K562 (cell line): ENCODE data around the gene ZDHHC17. TPM values are rescaled to one million over a fixed set of nuclear protein-coding genes. Genes with fewer than 3 reads are reported as not detected.

Source experiments
- ATAC-seq: fragments of 200-7000 bp; cut with Tn5 transposase; 3 replicates; pipeline ENCODE4 v1.9.1; 2020; ENCODE audit warnings: moderate library complexity
- BruUV-seq: library from RNA; stranded (reverse); fragments of 400-500 nt; replicated peaks from 2 replicates; lab custom pipeline; 2021; lab: Mats Ljungman, UMichigan
- CTCF ChIA-PET: fragments of 300-600 bp; formaldehyde crosslinking; extraction: SDS; loops from one replicate; lab custom pipeline; 2021; ENCODE audit warnings: low intra/inter-chr PET ratio; lab: Yijun Ruan, JAX
- POLR2A ChIA-PET: fragments of 300-600, 350-650 bp; sonication (Branson Sonifier 250); formaldehyde crosslinking; extraction: SDS; loops from one replicate; lab custom pipeline; 2021; ENCODE audit warnings: antibody characterized with exemption, inconsistent platforms; lab: Yijun Ruan, JAX
- DNase-seq, 4 experiments: peaks; one replicate each; pipeline versions ENCODE4 v3.0.0 to v3.0.0-alpha.2; 2011 to 2018; ENCODE audit warnings: low spot score in 3 of 4, mixed read lengths in 3 of 4; ENCODE audit errors: extremely low read depth in 1 of 4
- FAIRE-seq: peaks from 2 replicates; lab custom pipeline; 2011; peaks lifted over from hg19 to GRCh38; lab: Jason Lieb, UNC
- H2AFZ ChIP-seq: 2 replicates; pipeline ENCODE4 v1.6.0; 2011; ENCODE audit warnings: low read depth, low read length, control low read depth, inconsistent platforms
- H3K27ac ChIP-seq: fragments of 200-600 bp; 3 replicates; pipeline ENCODE4 v1.8.0; 2011; ENCODE audit warnings: low read depth, mild to moderate bottlenecking, control low read depth, inconsistent platforms, low read length, moderate library complexity, mixed read lengths; ENCODE audit errors: extremely low read depth
- H3K27me3 ChIP-seq, 2 experiments: fragments of 300-600 bp in 1 of 2; 2 replicates in 1 of 2; 3 replicates in 1 of 2; pipeline versions ENCODE4 v1.6.0 to v1.8.0; 2011; ENCODE audit warnings: inconsistent platforms in 2 of 2, low read length in 2 of 2, mild to moderate bottlenecking in 1 of 2, mixed read lengths in 1 of 2, moderate library complexity in 1 of 2; ENCODE audit not compliant: control insufficient read depth in 2 of 2, insufficient read depth in 2 of 2
- H3K36me3 ChIP-seq: fragments of 300-600 bp; 3 replicates; pipeline ENCODE4 v1.8.0; 2011; ENCODE audit warnings: mild to moderate bottlenecking, low read length, inconsistent platforms; ENCODE audit not compliant: control insufficient read depth, insufficient read depth
- H3K4me1 ChIP-seq, 2 experiments: fragments of 200-600 bp in 1 of 2; replicated peaks in 1 of 2; 2 replicates in 1 of 2; 3 replicates in 1 of 2; pipeline versions ENCODE4 v1.5.1 to v1.8.0; 2011; ENCODE audit warnings: inconsistent platforms in 2 of 2, low read length in 2 of 2, mild to moderate bottlenecking in 1 of 2, mixed read lengths in 1 of 2, moderate library complexity in 1 of 2; ENCODE audit not compliant: control insufficient read depth in 2 of 2, insufficient read depth in 2 of 2
- H3K4me2 ChIP-seq: 2 replicates; pipeline ENCODE4 v1.6.1; 2011; ENCODE audit warnings: low read length, control low read depth, inconsistent platforms, mixed read lengths; ENCODE audit not compliant: insufficient read depth
- H3K4me3 ChIP-seq: fragments of 200-600 bp; sonication (generic), shearing (Covaris generic); 2 replicates; pipeline ENCODE4 v1.5.1; 2016; ENCODE audit warnings: control low read depth, inconsistent platforms
- H3K79me2 ChIP-seq: fragments of 200-600 bp; 3 replicates; pipeline ENCODE4 v1.8.0; 2011; ENCODE audit warnings: low read length, inconsistent platforms; ENCODE audit not compliant: control insufficient read depth, insufficient read depth
- H3K9ac ChIP-seq, 2 experiments: 2 replicates each; pipeline versions ENCODE4 v1.6.0 to v1.6.1; 2011; ENCODE audit warnings: low read depth in 2 of 2, low read length in 2 of 2, control low read depth in 1 of 2, inconsistent platforms in 1 of 2, mild to moderate bottlenecking in 1 of 2, mixed read lengths in 1 of 2; ENCODE audit not compliant: insufficient read depth in 1 of 2
- H3K9me1 ChIP-seq: one replicate; pipeline ENCODE4 v1.6.0; 2011; ENCODE audit warnings: inconsistent platforms, mild to moderate bottlenecking, low read length, moderate library complexity; ENCODE audit not compliant: control insufficient read depth, insufficient read depth
- H3K9me3 ChIP-seq: replicated peaks from 2 replicates; pipeline ENCODE4 v1.5.1; 2011; ENCODE audit warnings: low read depth, low read length, inconsistent platforms; ENCODE audit not compliant: control insufficient read depth, insufficient read depth
- H4K20me1 ChIP-seq: replicated peaks from 2 replicates; pipeline ENCODE4 v1.6.1; 2011; ENCODE audit warnings: low read length, inconsistent platforms, mixed read lengths; ENCODE audit not compliant: control insufficient read depth, insufficient read depth
- ATF7 ChIP-seq: fragments of 450-650 bp; IDR thresholded peaks from 2 replicates; pipeline ENCODE4 v1.7.1; 2014; ENCODE audit warnings: mild to moderate bottlenecking, moderate library complexity
- E2F6 ChIP-seq, 2 experiments: IDR thresholded peaks; 2 replicates each; pipeline ENCODE4 v1.6.1; 2011; ENCODE audit warnings: borderline replicate concordance in 1 of 2, control low read depth in 1 of 2, low read depth in 1 of 2, low read length in 1 of 2, mild to moderate bottlenecking in 1 of 2, mixed read lengths in 1 of 2, moderate library complexity in 1 of 2; ENCODE audit not compliant: insufficient read depth in 1 of 2, insufficient read length in 1 of 2, poor library complexity in 1 of 2, severe bottlenecking in 1 of 2; ENCODE audit errors: extremely low read depth in 1 of 2
- EZH2 ChIP-seq: IDR thresholded peaks from 2 replicates; pipeline ENCODE4 v1.6.1; 2012; ENCODE audit warnings: low read depth, mild to moderate bottlenecking, inconsistent platforms, low read length, borderline replicate concordance
- GABPB2 ChIP-seq: fragments of 250-450 bp; sonication (Bioruptor Pico); conservative IDR thresholded peaks from 2 replicates; pipeline ENCODE4 v1.5.1; 2021; ENCODE audit warnings: mild to moderate bottlenecking
- HSF4 ChIP-seq: fragments of 250-450 bp; sonication (Bioruptor Pico); IDR thresholded peaks from 2 replicates; pipeline ENCODE4 v2.1.2; 2022; ENCODE audit warnings: mild to moderate bottlenecking, moderate library complexity, borderline replicate concordance
- NCOA2 ChIP-seq, 2 experiments: fragments of 450-650 bp; IDR thresholded peaks; 2 replicates each; pipeline ENCODE4 v1.6.1; 2018; ENCODE audit warnings: mild to moderate bottlenecking in 2 of 2, moderate library complexity in 1 of 2; ENCODE audit not compliant: partially characterized antibody in 2 of 2
- NFE2L1 ChIP-seq: fragments of 450-650 bp; IDR thresholded peaks from 2 replicates; pipeline ENCODE4 v1.6.1; 2016; ENCODE audit warnings: missing genetic modification characterization, low read depth, mild to moderate bottlenecking, missing compliant biosample characterization, moderate library complexity, borderline replicate concordance
- NFXL1 ChIP-seq: fragments of 450-650 bp; formaldehyde crosslinking; IDR thresholded peaks from 2 replicates; pipeline ENCODE4 v1.4.0; 2021; ENCODE audit warnings: mild to moderate bottlenecking
- POLR2A ChIP-seq: fragments of 450-650 bp; conservative IDR thresholded peaks from 2 replicates; pipeline ENCODE4 v1.6.1; 2016
- SAFB ChIP-seq: fragments of 200-400 bp; formaldehyde crosslinking; IDR thresholded peaks from 2 replicates; pipeline ENCODE4 v1.6.1; 2017; ENCODE audit warnings: low read depth, low read length, borderline replicate concordance
- SP2 ChIP-seq: IDR thresholded peaks from 2 replicates; pipeline ENCODE4 v1.6.1; 2011; ENCODE audit warnings: mild to moderate bottlenecking, low read depth, low read length, moderate library complexity; ENCODE audit not compliant: poor library complexity, severe bottlenecking; ENCODE audit errors: extremely low read depth
- ZNF561 ChIP-seq: fragments of 450-650 bp; formaldehyde crosslinking; conservative IDR thresholded peaks from 2 replicates; pipeline ENCODE4 v1.4.0; 2020; ENCODE audit warnings: mild to moderate bottlenecking, moderate library complexity
- ZNF584 ChIP-seq: fragments of 200-800 bp; sonication (Bioruptor generic); IDR thresholded peaks from 2 replicates; pipeline ENCODE4 v1.6.1; 2016; ENCODE audit warnings: low read depth, mild to moderate bottlenecking, missing genetic modification characterization, missing compliant biosample characterization
- WGBS: fragments of 100-300 bp; shearing (Covaris generic); methylation state at CpG from one replicate; pipeline ENCODE4 v1.1.6; 2016; ENCODE audit warnings: low coverage, mixed read lengths; ENCODE audit not compliant: insufficient coverage; ENCODE audit errors: missing lambda C conversion rate; 5-methylcytosine and 5-hydroxymethylcytosine counted together
- in situ Hi-C: fragments of 300-500 bp; cut with MboI; formaldehyde crosslinking; loops from 4 replicates; pipeline ENCODE4 v1.15.0; 2018; ENCODE audit warnings: inconsistent platforms, mixed read lengths
- intact Hi-C: fragments of 100-400 bp; cut with micrococcal nuclease; formaldehyde crosslinking; loops from 2 replicates; pipeline ENCODE4 v1.14.2; 2022
- polyA plus RNA-seq, 8 experiments: library from polyadenylated mRNA; depleted of rRNA in 4 of 8; stranded (reverse) in 5 of 8; unstranded in 3 of 8; fragments of >200 nt; fragmentation: Nextera tagmentation in 2 of 8; fragmentation: Illumina TruSeq in 1 of 8; extraction: Ambion mirVana in 2 of 8; extraction: Trizol in 1 of 8; gene quantifications; 2 replicates each; pipeline versions ENCODE4 v1.2.1 to v1.2.3, GENCODE V29; 2011 to 2014; ENCODE audit warnings: inconsistent platforms in 1 of 8, missing spikeins in 1 of 8
- total RNA-seq, 7 experiments: library from RNA; depleted of rRNA in 6 of 7; stranded (reverse); fragments of >200 nt in 6 of 7; fragmentation: Illumina TruSeq in 2 of 7; extraction: Trizol in 2 of 7; gene quantifications; 2 replicates each; pipeline versions ENCODE4 v1.2.1 to v1.2.3, GENCODE V29; 2011 to 2021; ENCODE audit warnings: low replicate concordance in 1 of 7
- TF ChIP-seq, protein P1 (sequence below): fragments of 450-650 bp; IDR thresholded peaks from 2 replicates; pipeline ENCODE4 v1.6.1; 2016; ENCODE audit warnings: borderline replicate concordance
- TF ChIP-seq, protein P2 (sequence below): fragments of 450-650 bp; IDR thresholded peaks from 2 replicates; pipeline ENCODE4 v1.6.1; 2017; ENCODE audit warnings: mild to moderate bottlenecking, moderate library complexity

ZDHHC17 gene
- total and polyA plus RNA-seq, 9 of the 15 experiments (the other 6 are each of a cell fraction or from before 2014, with no cell fraction given): 6.7 to 66.0 (median 27.5) TPM

- ATAC-seq: no peak
- H3K27me3 ChIP-seq: no peaks in the 10 kb centered on the region
- H3K9me3 ChIP-seq: 0 out of 2 replicates have a peak, but pooled peaks cover 1% of the 10 kb centered on the region
- ChIA-PET POLR2A (no interaction called here), CTCF (no interaction called here)
- intact Hi-C loops (no loop called here), in situ Hi-C loops (no loop called here)
- DNase-seq: no peak
- no peaks in the 10 kb centered on the region for H3K9me1 ChIP-seq
- no peak overlapping the region for H3K4me2 ChIP-seq
- no peak overlapping the region for H2AFZ ChIP-seq
- no peaks in the 10 kb centered on the region for H3K79me2 ChIP-seq
- no peak overlapping the region for H3K4me3 ChIP-seq
- H3K4me1 ChIP-seq: no peaks in the 10 kb centered on the region
- H3K27ac ChIP-seq: no peak overlapping the region
- H3K36me3 ChIP-seq: 0 out of 3 replicates have a peak, but pooled peaks cover 2% of the 10 kb centered on the region
- no peak for FAIRE-seq
- 48% methylated on average over 3 of the region's 3 CpGs for WGBS
- no TSS peak for BruUV-seq
- H4K20me1 ChIP-seq: no peaks in the 10 kb centered on the region
- no peak overlapping the region for H3K9ac ChIP-seq
- no peak for TF ChIP-seq NFE2L1 (tag)
- TF ChIP-seq, protein P1, sequence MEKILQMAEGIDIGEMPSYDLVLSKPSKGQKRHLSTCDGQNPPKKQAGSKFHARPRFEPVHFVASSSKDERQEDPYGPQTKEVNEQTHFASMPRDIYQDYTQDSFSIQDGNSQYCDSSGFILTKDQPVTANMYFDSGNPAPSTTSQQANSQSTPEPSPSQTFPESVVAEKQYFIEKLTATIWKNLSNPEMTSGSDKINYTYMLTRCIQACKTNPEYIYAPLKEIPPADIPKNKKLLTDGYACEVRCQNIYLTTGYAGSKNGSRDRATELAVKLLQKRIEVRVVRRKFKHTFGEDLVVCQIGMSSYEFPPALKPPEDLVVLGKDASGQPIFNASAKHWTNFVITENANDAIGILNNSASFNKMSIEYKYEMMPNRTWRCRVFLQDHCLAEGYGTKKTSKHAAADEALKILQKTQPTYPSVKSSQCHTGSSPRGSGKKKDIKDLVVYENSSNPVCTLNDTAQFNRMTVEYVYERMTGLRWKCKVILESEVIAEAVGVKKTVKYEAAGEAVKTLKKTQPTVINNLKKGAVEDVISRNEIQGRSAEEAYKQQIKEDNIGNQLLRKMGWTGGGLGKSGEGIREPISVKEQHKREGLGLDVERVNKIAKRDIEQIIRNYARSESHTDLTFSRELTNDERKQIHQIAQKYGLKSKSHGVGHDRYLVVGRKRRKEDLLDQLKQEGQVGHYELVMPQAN: no peak
- TF ChIP-seq ATF7: no peak
- no peak for TF ChIP-seq ZNF584 (CRISPR knock-in tag)
- TF ChIP-seq HSF4 (CRISPR knock-in tag): no peak
- TF ChIP-seq E2F6 (IDR thresholded peaks at IDR 0.05; ENCODE audit: borderline replicate concordance in 1 of 2, extremely low read depth in 1 of 2, insufficient read depth in 1 of 2, insufficient read length in 1 of 2, low read depth in 1 of 2, low read length in 1 of 2, poor library complexity in 1 of 2, severe bottlenecking in 1 of 2): no peak
- no peak for TF ChIP-seq NCOA2 (IDR thresholded peaks at IDR 0.05; ENCODE audit: partially characterized antibody in 2 of 2)
- no peak for TF ChIP-seq EZH2
- no peak for TF ChIP-seq NFXL1
- TF ChIP-seq, protein P2, sequence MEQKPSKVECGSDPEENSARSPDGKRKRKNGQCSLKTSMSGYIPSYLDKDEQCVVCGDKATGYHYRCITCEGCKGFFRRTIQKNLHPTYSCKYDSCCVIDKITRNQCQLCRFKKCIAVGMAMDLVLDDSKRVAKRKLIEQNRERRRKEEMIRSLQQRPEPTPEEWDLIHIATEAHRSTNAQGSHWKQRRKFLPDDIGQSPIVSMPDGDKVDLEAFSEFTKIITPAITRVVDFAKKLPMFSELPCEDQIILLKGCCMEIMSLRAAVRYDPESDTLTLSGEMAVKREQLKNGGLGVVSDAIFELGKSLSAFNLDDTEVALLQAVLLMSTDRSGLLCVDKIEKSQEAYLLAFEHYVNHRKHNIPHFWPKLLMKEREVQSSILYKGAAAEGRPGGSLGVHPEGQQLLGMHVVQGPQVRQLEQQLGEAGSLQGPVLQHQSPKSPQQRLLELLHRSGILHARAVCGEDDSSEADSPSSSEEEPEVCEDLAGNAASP: no peak
- no peak for TF ChIP-seq SP2
- TF ChIP-seq POLR2A: no peak
- TF ChIP-seq SAFB: no peak
- TF ChIP-seq ZNF561 (CRISPR knock-in tag): no peak
- TF ChIP-seq GABPB2 (CRISPR knock-in tag): no peak
Measured at GRCh38 chr12:76836633-76837032, 72.7 kb downstream of the ZDHHC17 start.
